Measurements from ENCODE around the gene SREBF2. TPM values are rescaled to one million over a fixed set of nuclear protein-coding genes. Genes with fewer than 3 reads are reported as not detected.
A peak's percentile ranks its signal among the peaks of the same experiment; 100 is the strongest.

The SREBF2 gene
- total and polyA plus RNA-seq, 9 of the 15 experiments (the other 6 are each of a cell fraction or from before 2014, with no cell fraction given) = 1.1 to 84.2 (median 26.9) TPM

DNA sequence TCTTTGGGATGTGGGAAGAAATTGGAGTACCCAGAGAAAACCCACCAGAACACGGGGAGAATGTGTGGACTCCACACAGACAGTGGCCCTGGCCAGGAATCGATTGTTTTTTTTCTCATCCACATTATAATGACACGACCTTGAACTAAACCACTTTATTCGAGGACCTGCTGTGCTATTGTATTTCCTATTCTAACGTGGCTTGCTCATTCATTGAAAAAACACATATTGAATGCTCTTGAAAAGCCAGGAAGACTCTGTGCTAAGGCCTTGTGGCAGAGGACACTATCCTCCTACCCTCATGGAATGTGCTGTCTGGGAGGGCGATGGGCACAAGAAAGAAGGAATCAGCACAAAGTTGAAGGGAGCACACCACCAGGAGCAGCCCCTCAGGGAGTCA, 9.1 kb upstream of the SREBF2 start:
- Histone ChIP-seq H3K27ac (ENCODE audit: extremely low read depth, low read depth, low read length) (no peak overlapping the region), H3K79me2 (ENCODE audit: control insufficient read depth, insufficient read depth, low read length) (no peaks in the 10 kb centered on the region), H3K9ac (ENCODE audit: insufficient read depth in 1 of 2, low read depth in 2 of 2, low read length in 2 of 2) (peak overlapping the region in 1 of 2 experiments; percentile 35; a peak in 1 of 4 replicates), H2AFZ (ENCODE audit: low read depth, low read length) (no peak overlapping the region), H3K4me3 (no peak overlapping the region), H3K4me1 (replicated peaks in 1 of 2; ENCODE audit: control insufficient read depth in 2 of 2, insufficient read depth in 2 of 2, low read length in 2 of 2) (peaks cover 14 to 20% of the 10 kb centered on the region in 2 experiments; a peak in 4 of 5 replicates), H3K27me3 (ENCODE audit: control insufficient read depth in 2 of 2, insufficient read depth in 2 of 2, low read length in 2 of 2) (no peaks in the 10 kb centered on the region), H3K9me3 (replicated peaks; ENCODE audit: control insufficient read depth, insufficient read depth, low read depth, low read length) (no peaks in the 10 kb centered on the region), H3K9me1 (ENCODE audit: control insufficient read depth, insufficient read depth, low read length) (no peaks in the 10 kb centered on the region), H3K4me2 (ENCODE audit: insufficient read depth, low read length) (no peak overlapping the region), H4K20me1 (replicated peaks; ENCODE audit: control insufficient read depth, insufficient read depth, low read length) (no peaks in the 10 kb centered on the region), H3K36me3 (ENCODE audit: control insufficient read depth, insufficient read depth, low read length) (peaks cover 33% of the 10 kb centered on the region; the same call in 2 of the 3 replicates)
- TF ChIP-seq, protein P1, sequence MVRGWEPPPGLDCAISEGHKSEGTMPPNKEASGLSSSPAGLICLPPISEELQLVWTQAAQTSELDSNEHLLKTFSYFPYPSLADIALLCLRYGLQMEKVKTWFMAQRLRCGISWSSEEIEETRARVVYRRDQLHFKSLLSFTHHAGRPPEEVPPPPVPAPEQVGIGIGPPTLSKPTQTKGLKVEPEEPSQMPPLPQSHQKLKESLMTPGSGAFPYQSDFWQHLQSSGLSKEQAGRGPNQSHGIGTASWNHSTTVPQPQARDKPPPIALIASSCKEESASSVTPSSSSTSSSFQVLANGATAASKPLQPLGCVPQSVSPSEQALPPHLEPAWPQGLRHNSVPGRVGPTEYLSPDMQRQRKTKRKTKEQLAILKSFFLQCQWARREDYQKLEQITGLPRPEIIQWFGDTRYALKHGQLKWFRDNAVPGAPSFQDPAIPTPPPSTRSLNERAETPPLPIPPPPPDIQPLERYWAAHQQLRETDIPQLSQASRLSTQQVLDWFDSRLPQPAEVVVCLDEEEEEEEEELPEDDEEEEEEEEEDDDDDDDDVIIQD (CRISPR knock-in tag; IDR thresholded peaks at IDR 0.05) = no peak
- TF ChIP-seq, protein P2, sequence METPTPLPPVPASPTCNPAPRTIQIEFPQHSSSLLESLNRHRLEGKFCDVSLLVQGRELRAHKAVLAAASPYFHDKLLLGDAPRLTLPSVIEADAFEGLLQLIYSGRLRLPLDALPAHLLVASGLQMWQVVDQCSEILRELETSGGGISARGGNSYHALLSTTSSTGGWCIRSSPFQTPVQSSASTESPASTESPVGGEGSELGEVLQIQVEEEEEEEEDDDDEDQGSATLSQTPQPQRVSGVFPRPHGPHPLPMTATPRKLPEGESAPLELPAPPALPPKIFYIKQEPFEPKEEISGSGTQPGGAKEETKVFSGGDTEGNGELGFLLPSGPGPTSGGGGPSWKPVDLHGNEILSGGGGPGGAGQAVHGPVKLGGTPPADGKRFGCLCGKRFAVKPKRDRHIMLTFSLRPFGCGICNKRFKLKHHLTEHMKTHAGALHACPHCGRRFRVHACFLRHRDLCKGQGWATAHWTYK (CRISPR knock-in tag; IDR thresholded peaks at IDR 0.05) = no peak
- TF ChIP-seq U2AF1 (optimal IDR thresholded peaks at IDR 0.05; ENCODE audit: low read depth, low read length) = no peak
- no TSS peak for BruUV-seq (replicated peaks)
- no peak for ATAC-seq
- in situ Hi-C loops (cut with MboI) = no loop called here
- FAIRE-seq = no peak
- CTCF ChIA-PET (ENCODE audit: low intra/inter-chr PET ratio) = no interaction called here
- POLR2A ChIA-PET = no interaction called here
- DNase-seq (ENCODE audit: extremely low read depth in 1 of 4, low spot score in 3 of 4) = no peak
- intact Hi-C loops (cut with micrococcal nuclease) = loop anchor here (5.0 kb wide), 1 partner anchor 119 kb away; no protein-coding TSS in a partner anchor
- WGBS (ENCODE audit: insufficient coverage, low coverage, missing lambda C conversion rate) = 86% methylated on average over 4 of the region's 6 CpGs
